Tibial artery (tissue), 4 donors: Measurements from ENCODE around the gene MS4A10.
"Not testable (repeated sequence)": the region's sequence is repeated elsewhere in the genome, so short reads cannot be mapped to it uniquely, and the experiment has no call there.

Experiments used
- DNase-seq, 2 donors: peaks; one replicate each; pipeline ENCODE4 v3.0.0-alpha.2; 2019
- H3K27ac ChIP-seq, 2 donors: fragments of 200-600 bp; sonication (generic) in 1 of 2; 1 replicate in 1 of 2; 2 replicates in 1 of 2; pipeline ENCODE4 v1.5.1; 2018 to 2019; ENCODE audit warnings: mild to moderate bottlenecking in 1 of 2
- H3K27me3 ChIP-seq, 2 donors: fragments of 200-600 bp; sonication (generic) in 1 of 2; one replicate each; pipeline versions ENCODE4 v1.5.1 to v1.6.0; 2016 to 2019
- H3K36me3 ChIP-seq, 3 donors: fragments of 200-600 bp; sonication (generic) in 2 of 3; one replicate each; pipeline ENCODE4 v1.5.1; 2016 to 2019; ENCODE audit warnings: mild to moderate bottlenecking in 2 of 3
- H3K4me1 ChIP-seq, 4 donors: fragments of 200-600 bp; sonication (generic) in 2 of 4; 1 replicate in 3 of 4; 2 replicates in 1 of 4; pipeline ENCODE4 v1.5.1; 2016 to 2019
- H3K4me3 ChIP-seq, 2 donors: fragments of 200-600 bp; sonication (generic) in 1 of 2; 1 replicate in 1 of 2; 2 replicates in 1 of 2; pipeline ENCODE4 v1.5.1; 2018 to 2019; ENCODE audit warnings: mild to moderate bottlenecking in 2 of 2
- H3K9me3 ChIP-seq, 3 donors: fragments of 200-600 bp; sonication (generic) in 1 of 3; one replicate each; pipeline ENCODE4 v1.5.1; 2016 to 2019
- CTCF ChIP-seq, 2 experiments: fragments of 200-600 bp in 1 of 2; fragments of 450-650 bp in 1 of 2; IDR thresholded peaks; one replicate each; pipeline ENCODE4 v1.5.1; 2017 to 2019; ENCODE audit warnings: antibody characterized with exemption in 2 of 2, mild to moderate bottlenecking in 1 of 2, moderate library complexity in 1 of 2
- intact Hi-C: fragments of 100-400 bp; cut with DNase I; formaldehyde crosslinking; loops from one replicate; pipeline ENCODE4 v1.15.0; 2023; ENCODE audit warnings: low total_unique reads

Gene MS4A10

DNA sequence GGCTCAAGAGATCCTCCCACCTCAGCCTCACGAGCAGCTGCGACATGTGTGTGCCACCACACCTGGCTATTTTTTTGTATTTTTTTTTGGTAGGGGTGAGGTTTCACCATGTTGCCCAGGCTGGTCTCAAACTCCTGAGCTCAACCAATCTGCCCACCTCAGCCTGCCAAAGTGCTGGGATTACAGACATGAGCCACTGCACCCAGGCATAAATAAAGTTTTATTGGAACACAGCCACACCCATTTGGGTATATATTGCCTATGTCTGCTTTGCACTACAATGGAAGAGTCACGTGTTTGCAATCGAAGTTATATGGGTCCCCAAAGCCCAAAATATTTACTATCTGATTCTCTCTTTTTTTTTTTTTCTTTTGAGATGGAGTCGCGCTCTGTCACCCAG is 30.2 kb upstream of the MS4A10 start:
- H3K4me1 ChIP-seq = no peaks in the 10 kb centered on the region
- intact Hi-C loops = no loop called here
- no peak for DNase-seq

DNA sequence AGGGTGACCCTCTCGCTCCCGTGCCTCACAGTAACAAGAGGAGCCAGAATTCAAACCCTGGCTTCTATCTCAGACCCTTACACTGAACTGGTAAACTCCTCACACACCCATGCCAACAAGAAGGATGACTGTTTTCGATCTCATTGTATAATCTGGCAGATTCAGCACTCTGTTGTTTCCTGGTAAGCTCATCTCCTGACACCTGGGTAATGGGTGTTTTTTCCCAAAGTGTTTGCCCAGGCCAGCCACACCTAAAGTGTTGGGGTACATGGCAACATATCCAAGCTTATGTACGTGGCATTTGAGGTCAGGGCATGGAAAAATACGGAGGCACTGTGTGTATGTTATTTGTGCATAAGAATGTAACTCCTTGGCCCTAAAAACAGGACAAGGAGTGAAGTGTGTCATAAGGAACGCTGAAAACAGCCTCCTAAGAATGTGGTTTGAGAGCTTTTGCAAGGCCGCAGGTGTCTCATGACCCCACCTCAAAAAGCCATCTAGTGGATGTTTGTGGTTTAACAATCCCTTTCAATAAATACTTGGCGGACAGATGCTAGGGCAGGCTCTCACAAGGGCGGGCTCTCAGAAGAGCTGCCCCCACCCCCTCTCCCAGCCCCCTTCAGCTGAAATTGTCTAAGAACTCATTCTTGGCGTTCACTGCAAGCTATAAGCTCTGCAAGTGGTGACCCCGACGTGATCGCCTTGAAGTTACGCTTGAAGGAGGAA is 28.7 kb upstream of the MS4A10 start, which contains the start of gene MS4A15:
Gene MS4A15 (plus strand): TSS at position 561 of the 726 bp plus-strand sequence. CDS start 6,867 bp downstream, outside the sequence.
- intact Hi-C loops = no loop called here
- TF ChIP-seq CTCF (IDR thresholded peaks at IDR 0.05) = no peak
- peak in 1 of 2 donors; percentile 1 for DNase-seq
- Histone ChIP-seq H3K36me3 (no peaks in the 10 kb centered on the region), H3K9me3 (peaks cover 0 to 4% (median 0%) of the 10 kb centered on the region in 3 donors), H3K4me1 (no peaks in the 10 kb centered on the region), H3K4me3 (no peak within 1 kb of the TSS), H3K27me3 (peaks cover 0 to 4% of the 10 kb centered on the region in 2 donors), H3K27ac (no peak within 1 kb of the TSS)

More for the DNA sequence above, 30.2 kb upstream of the MS4A10 start:
- no peaks in the 10 kb centered on the region for H3K36me3 ChIP-seq
- no peak overlapping the region for H3K4me3 ChIP-seq
- no peak for TF ChIP-seq CTCF (IDR thresholded peaks at IDR 0.05)
- H3K27me3 ChIP-seq = peaks cover 0 to 13% of the 10 kb centered on the region in 2 donors
- no peak overlapping the region for H3K27ac ChIP-seq
- H3K9me3 ChIP-seq = peaks cover 0 to 4% (median 0%) of the 10 kb centered on the region in 3 donors

GRCh38 chr11:60757231-60757800 is 27.8 kb upstream of the MS4A10 start:
- peak in 1 of 2 donors; percentile 48 for DNase-seq
- intact Hi-C loops = no loop called here
- no peak overlapping the region for H3K27ac ChIP-seq

DNA sequence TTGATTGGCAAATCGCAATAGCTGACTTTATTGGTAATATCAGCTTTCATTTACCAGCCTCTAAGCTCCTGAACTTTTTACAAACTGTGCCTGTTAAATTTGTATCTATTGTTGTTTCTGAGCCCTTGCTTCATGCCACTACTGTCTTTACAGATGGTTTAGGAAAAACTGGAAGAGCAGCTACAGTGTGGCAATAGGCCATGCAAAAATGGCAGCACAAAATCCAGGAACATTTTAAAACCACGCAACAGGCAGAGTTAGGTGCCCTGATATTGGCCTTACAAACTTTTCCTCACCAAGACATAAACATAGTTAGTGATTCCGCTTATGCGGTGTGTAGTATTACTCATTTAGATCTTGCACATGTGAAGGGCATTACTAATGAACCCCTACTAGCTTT is 26.5 kb upstream of the MS4A10 start:
- H3K9me3 ChIP-seq, DNase-seq, H3K36me3 ChIP-seq, H3K4me1 ChIP-seq, H3K4me3 ChIP-seq, intact Hi-C loops, H3K27ac ChIP-seq, H3K27me3 ChIP-seq: not testable (repeated sequence)

More at GRCh38 chr11:60757231-60757800, 27.8 kb upstream of the MS4A10 start:
- no peak for TF ChIP-seq CTCF (IDR thresholded peaks at IDR 0.05)
- H3K9me3 ChIP-seq = peaks cover 0 to 4% (median 0%) of the 10 kb centered on the region in 3 donors
- H3K4me3 ChIP-seq = no peak overlapping the region
- H3K27me3 ChIP-seq = peaks cover 0 to 3% of the 10 kb centered on the region in 2 donors
- no peaks in the 10 kb centered on the region for H3K4me1 ChIP-seq
- no peaks in the 10 kb centered on the region for H3K36me3 ChIP-seq

DNA sequence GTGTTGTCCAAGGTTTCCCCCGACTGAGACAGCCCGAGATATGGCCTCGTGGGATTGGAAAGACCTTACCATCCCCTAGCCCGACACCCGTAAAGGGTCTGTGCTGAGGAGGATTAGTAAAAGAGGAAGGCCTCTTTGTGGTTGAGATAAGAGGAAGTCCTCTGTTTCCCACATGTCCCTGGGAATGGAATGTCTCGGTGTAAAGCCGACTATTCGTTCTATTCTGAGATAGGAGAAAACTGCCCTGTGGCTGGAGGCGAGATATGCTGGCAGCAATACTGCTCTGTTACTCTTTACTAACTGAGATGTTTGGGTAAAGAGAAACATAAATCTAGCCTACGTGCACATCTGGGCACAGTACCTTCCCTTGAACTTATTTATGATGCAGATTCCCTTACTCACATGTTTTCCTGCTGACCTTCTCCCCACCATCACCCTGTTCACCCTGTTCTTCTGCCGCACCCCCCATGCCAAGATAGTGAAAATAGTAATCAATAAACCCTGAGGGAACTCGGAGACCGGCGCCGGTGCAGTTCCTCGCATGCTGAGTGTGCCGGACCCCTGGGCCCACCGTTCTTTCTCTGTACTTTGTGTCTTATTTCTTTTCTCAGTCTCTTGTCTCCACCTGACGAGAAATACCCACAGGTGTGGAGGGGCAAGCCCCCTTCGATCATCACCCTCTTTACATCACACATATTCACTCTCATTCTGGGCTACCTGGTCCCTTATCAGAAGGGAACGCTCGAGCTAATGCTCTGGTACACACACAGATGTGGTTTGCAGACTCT is 25.5 kb upstream of the MS4A10 start:
- peak; percentile 18 to 37 for DNase-seq
- H3K36me3 ChIP-seq, H3K27ac ChIP-seq, H3K4me1 ChIP-seq, H3K9me3 ChIP-seq, H3K27me3 ChIP-seq, H3K4me3 ChIP-seq, intact Hi-C loops: not testable (repeated sequence)

DNA sequence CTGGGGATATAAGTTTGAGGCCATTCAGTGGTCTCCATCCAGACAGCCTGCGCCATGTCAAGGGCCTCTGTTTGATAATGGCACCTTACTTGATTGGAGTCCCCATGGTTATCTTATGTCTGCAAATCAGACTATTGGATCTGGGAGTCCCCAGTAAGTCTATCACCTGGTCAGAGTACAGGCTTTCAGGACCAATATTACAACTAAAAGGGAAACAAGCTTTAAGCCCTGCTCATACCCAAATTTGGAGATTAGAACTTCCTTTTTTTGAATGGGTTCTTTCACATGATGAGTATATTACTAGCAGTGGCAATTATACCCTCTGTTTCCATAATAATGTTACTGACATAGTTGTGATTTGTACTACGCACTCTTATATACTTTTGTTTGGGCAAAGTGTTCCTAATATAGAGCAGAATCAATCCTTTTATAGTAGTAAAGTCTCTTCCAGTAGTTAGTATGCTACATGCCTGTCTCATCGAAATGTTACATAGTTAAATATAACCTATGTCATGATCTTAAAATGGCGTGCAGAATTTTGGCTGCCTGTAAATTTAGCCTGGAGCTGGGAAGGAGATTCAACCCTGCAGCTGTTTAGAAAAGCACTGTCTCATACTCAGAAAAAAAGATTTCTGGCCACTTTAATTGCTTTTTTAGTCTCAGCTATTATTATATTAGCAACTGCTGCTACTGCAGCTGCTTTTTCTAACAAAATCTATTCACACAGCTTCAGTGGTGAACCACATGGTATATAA is 23.5 kb upstream of the MS4A10 start:
- Histone ChIP-seq H3K4me1 (no peaks in the 10 kb centered on the region), H3K27me3 (peaks cover 0 to 23% of the 10 kb centered on the region in 2 donors), H3K4me3 (no peak overlapping the region), H3K36me3 (no peaks in the 10 kb centered on the region), H3K27ac (no peak overlapping the region), H3K9me3 (peaks cover 0 to 2% (median 0%) of the 10 kb centered on the region in 3 donors)
- no peak for TF ChIP-seq CTCF (IDR thresholded peaks at IDR 0.05)
- DNase-seq = peak in 1 of 2 donors; percentile 9
- intact Hi-C loops = no loop called here
